GM18517 (cell line): ENCODE results near the gene KRTAP10-4.
"Not testable (repeated sequence)": the region's sequence is repeated elsewhere in the genome, so short reads cannot be mapped to it uniquely, and the experiment has no call there.

Experiments used
- ATAC-seq: cut with Tn5 transposase; IDR thresholded peaks from one replicate; pipeline ENCODE4 v1.9.1; 2021; ENCODE audit warnings: mild to moderate bottlenecking, moderate library complexity; ENCODE audit not compliant: unreplicated experiment

The KRTAP10-4 gene

DNA sequence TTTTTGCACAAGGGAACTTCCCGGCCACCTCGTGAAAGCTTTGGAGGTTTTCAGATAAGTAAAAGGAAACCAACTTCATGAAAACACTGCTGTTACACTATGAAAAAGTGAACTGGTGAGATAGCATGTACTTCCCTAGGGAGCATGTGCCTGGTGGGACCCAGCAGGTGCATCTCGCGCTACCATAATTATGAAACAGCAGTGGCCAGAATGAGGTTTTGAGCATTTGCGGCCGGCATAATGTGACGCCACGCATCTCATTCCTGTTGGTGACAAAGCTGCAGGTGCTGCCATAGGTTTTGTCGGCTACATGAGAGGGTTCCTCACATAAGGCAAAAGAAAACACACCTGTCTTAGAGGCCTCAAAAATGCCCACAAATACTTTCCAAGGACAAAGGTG is 16.6 kb upstream of the KRTAP10-4 start:
- ATAC-seq = no peak

DNA sequence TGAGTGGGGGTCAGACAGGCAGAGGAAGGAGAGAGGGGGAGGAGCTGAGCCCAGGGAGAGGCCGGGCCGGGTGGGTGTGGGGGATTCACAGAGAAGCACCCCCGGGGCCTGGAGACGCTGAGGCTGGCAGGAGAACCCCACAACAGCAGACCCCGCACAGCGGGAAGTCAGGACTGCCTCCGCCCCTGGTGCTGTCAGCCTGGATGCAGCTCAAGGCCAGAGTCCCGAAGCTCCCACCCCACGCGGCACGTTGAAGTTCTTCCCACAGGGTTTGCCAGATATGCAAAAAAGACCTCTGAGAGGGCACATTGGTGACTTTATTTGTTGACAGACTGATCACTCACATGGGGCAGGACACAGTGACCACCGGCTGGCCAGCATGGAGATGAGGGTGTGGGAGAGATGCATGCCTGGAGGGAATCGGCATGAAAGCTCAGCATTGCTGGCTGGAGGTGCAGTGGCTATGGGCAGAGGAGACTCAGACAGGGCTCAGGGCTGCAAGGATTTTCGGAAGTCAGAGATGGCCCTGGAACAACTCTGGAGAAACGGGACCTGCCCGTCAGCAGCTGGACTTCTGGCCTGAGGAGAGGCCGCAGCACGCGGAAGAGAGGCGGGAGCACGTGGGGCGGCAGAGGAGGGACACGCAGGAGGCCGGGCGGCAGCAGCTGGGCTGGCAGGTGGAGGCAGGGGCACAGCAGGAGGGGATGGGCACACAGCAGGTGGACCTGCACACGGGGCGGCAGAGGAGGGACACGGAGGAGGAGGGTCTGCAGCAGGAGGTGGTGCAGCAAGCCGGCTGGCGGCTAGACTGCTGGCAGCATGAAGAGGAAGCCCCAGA is 15.8 kb upstream of the KRTAP10-4 start:
- ATAC-seq = no peak

DNA sequence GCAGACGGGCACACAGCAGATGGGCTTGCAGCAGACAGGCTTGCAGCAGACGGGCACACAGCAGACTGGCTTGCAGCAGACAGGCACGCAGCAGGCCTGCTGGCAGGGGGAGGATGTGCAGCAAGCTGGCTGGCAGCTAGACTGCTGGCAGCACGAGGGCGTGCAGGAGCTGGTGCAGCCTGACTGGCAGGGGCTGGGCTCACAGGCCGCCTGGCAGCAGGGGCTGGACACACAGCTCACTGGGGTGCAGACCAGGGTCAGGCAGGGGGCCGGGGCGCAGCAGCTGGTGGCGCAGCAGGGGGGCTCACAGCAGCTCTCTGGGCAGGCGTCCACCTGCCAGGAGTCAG is 15.2 kb upstream of the KRTAP10-4 start:
- ATAC-seq = not testable (repeated sequence)

DNA sequence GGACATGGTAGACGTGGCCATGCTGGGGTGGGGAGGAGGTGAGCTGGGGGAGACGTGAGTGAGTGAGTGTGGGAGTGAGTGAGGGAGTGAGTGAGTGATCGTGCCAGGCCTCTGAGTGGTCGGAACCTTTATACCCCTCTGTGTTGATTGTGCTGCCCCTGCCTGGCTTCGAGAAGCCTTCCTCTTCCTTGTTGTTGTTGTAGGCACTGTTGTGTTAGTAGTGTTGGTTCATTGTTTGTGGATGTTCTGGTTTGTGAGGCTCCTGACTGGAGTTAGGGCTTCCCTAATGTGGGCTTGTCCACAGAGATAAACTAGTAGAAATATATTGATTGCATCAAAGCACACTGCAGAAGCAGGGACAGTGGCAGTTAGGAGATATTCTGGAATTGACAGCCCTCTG is 14.8 kb upstream of the KRTAP10-4 start, which contains the start of gene KRTAP10-3:
TSS of gene KRTAP10-3 (minus strand) at position 101 of the 400 bp plus-strand sequence. CDS start at position 21, 80 bp downstream.
- no peak for ATAC-seq

DNA sequence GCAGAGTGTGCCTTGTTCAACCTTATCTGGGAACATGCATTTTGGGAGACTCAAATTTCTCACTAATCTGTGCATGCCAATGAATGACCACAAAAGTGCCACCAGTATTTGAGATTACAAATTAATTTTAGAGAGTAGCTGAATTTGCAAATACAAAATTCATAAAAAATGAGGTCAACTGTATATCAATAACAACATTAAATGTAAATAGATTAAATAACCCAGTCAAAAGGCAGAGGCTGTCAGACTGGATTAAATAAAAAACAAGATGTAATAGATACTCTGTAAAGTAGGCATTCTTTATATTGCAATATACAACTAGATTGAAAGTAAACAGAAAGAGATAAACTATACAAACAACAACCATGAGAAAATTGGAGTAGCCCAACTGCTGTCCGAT is 9.4 kb upstream of the KRTAP10-4 start:
- no peak for ATAC-seq

DNA sequence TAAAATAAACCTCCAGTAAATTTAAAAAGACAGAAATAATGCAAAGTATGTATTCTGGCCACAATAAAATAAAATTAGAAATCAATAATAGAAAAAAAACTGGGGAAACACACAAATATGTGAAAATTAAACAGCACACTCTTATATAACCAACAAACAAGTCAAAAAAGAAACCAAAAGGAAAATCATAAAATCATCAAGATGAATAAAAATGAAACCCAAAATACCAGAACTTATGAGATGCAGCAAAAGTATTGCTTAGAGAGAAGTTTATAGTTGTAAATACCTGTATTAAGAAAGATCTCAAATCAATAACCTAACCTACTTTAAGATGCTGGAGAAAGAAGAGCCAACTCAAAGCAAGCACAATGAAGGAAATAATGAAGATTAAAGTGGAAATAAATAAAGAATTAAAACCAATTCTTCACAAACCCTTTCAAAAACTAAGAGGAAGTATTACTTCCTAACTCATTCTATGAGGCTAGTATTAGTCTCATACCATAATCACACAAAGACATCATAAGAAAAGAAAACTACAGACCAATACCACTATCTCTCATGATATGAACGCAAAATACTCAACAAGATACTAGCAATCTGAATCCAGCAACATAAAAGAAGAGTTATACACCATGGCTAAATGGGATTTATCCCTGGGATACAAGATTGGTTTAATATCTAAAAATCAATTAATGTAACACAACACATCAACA is 8.5 kb upstream of the KRTAP10-4 start:
- no peak for ATAC-seq

DNA sequence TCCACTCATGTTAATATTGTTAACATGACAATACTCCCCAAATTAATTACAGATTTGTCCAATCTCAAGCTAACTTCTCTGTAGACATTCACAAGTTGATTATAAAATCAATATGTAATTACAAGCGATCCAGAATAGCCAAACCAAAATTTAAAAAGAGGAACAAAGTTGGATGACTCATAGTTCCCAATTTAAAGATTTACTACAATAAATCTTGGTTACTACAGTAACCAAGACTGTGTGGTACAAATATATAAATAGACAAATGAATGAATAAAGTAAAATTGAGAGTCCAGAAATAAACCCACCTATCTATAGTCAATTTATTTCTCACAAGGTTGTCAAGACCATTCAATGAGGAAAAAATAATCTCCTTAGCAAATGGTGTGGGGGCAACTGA is 7.1 kb upstream of the KRTAP10-4 start:
- ATAC-seq = no peak

DNA sequence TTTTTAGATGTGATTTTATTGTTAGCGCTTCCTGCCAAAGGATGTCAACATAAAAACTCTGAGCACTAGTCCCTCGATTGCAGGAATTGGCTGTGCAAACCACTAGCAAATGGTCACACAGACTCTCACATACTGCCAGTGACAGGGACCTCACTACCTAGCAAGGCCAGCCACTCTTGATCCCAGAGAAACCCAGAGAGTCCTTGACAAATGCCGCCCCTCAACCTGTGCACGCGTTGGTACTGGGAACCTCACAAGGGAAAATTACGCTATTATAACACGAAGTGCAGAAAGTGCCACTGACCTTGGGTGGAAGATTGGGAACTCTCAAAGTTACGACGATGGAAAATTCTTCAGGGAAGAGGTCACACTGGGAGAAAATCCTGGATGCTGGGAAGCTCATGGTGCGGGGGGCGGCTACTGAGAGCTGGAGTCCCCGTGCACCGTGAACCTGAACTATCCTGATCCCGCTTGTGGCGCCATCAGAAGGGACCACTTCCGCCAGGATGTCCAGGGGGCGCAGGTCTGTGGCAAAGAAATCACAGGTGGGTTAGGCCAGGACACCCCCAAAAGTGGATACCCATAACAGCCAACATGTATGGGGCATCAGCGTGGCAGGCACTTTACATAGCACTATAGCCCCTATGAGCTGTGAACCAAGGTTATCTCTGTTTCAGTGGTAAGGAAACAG is 5.9 kb upstream of the KRTAP10-4 start:
- no peak for ATAC-seq

DNA sequence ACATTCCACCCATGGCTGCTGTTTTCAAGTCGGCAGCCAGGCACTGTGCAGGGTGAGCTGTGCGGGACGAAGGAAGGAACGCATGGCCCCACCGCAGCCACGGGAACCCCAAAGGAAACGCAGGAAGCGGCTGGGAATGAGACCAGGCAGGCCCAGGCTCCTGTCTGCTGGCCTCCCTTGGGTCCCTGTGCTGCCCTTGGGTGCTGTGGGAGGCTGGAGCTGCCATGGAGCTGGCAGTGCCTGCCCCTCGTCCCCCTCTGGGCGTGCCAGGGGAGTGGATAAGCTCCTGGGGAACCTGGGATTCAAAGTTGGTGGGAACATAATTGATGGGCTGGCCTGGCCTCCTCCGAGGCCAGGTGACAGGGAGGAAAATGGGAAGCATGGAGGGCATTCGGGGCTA is 5.3 kb upstream of the KRTAP10-4 start:
- no peak for ATAC-seq

DNA sequence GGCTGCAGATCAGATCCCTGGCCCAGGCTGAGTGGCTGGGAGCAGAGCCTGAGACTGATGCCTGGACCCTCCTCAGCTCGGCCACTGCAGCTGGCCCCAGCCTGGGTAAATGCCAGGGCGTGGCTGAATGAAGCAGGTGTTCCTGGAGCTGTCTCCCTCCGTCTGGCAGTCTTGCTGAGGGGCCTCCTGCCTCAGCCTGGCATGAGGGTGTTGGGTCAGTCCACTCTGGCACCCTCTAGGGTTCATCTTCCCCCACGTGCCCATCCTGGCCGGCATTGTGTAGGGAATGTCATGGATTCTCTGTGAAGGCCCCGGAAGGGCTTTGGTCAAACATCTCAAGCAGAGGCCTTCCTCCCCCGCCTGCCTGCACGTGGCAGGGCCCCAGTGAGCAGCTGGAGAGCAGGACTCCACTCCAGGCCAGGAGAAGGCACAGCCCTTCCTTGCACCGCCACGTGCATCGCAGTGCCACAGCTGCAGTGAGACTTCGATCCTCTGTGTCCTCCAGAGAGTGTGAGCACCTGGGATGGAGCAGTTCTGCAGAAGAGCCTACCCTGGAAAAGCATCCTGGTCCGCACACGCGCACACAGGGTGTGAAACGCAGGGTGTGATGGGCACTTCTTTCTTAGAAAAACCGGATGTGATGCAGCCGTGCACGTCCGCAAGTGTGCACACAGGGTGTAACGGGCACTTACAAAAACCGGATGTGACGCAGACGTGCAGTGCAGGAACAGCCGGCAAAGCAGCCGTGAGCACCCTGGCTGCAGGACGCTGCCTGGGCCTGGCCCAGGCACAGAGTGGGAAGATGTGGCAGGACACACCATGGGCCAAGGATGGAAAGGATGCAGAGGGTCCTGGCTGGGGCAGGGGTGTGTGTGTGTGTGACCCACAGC is 4.6 kb upstream of the KRTAP10-4 start:
- no peak for ATAC-seq

DNA sequence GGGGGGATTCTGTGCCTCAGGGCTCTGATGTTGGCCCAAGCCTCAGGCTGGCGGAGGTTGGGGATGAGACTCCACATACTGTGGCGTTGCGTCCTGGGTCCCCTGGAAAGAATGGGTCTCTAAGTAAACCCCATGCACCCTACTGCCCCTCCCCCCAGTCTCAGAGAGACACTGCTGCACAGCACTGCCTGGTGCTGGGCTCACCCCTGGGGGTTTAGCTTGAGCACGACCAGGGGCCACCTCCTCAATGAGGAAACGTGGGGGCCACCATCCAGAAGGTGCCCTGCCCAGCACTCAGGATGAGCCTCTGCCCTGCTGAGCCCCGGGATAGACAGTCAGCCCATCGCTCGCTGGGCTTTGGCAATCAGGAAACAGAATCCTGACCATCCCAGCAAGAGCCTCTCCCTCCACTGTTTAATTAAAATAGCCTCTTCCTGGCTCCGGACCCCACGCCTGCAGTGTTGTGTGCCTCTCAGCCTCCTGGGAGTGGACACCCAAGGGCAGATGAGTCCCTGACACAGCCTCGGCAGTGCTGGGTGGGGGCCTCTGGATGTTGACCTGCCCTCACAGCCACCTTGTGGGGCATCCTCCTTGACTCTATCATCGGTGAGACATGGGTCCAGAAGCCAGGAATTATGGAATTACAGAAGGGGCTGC is 3.5 kb upstream of the KRTAP10-4 start:
- no peak for ATAC-seq

DNA sequence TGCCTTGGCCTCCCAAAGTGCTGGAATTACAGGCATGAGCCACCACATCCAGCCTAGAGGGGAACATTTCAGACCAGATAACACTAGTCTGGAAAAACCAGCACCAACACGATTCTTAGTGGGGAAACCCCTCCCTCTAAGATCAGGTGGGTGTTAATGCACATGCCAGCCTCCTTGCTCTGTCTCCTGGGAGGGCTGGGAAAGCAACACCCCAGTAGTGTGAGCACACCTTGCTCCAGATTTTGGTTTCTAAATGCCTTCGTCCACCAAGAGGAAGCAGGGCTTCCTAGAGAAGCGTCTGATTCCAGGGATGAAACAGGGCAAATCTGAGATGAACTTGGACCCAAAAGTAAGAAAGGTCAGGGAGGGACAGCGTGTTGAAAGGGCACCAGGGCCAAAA is 2.2 kb upstream of the KRTAP10-4 start:
- no peak for ATAC-seq

DNA sequence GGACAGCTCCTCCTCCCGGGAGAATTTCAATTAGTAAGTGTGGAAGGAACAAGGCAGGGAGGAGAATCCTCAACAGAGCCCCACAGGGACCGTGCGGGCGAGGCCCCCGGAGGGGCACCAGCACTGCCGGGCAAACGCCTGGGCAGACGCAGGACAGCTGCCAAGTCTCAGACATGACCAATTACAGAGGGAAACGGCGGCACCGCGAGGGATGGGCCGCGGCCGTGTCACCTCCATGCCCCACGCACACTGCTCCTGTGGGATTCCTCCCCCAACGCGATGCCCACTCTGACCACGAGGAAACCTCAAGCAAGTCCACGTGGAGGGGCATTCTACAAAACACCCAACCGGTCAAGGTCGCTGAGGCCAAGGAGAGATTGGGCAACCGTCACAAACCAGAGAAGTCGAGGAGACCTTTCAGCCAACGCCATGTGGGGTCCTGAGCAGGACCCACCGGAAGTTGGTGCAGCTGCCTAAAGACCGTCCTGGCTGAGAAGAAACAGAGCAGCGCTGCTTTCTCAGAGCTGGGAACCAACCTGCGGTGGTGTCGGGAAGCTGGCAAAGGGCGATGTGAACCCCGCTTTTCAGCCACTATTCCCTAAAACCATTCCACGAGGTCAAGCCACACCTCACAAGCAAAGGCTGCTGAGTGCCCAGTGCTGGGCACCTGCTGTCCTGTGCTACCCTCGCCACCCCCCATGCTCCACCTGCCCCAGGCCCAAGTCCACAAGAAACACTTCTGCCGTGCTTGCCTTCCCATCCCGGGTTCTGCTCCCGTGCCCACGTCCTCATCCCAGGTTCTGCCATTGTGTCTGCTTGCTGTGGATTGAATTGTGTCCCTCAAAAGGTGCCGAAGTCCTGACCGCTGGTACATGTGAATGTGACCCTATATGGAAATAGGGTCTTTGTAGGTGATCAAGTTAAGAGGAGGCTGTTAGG is 1.4 kb upstream of the KRTAP10-4 start:
- ATAC-seq = no peak

DNA sequence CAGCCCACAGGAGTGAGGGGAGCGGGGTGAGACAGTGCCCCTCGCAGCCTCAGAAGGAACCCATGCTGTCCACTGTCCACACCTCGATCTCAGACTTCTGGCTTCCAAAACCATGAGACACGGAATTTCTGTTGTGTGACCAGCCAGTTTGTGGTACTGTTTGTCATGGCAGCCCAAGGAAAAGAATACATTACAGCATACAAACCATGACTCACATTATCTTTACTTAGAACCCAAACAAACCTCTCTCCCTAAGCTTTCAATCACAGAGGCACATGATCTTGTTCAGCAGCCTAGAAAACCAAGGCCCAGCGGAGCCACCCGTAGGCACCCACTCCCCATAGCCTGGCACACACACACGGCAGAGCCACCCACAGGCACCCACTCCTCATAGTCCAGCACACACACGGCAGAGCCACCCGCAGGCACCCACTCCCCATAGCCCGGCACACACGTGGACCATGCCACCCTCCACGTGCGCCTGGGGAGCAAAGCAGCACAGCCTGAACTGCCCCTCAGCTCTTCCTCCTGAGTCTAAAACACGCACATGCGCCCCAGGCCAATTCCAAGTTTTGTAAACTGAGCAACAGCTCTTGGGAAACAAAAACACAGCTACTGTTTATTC is 458 bp upstream of the KRTAP10-4 start:
- no peak for ATAC-seq

DNA sequence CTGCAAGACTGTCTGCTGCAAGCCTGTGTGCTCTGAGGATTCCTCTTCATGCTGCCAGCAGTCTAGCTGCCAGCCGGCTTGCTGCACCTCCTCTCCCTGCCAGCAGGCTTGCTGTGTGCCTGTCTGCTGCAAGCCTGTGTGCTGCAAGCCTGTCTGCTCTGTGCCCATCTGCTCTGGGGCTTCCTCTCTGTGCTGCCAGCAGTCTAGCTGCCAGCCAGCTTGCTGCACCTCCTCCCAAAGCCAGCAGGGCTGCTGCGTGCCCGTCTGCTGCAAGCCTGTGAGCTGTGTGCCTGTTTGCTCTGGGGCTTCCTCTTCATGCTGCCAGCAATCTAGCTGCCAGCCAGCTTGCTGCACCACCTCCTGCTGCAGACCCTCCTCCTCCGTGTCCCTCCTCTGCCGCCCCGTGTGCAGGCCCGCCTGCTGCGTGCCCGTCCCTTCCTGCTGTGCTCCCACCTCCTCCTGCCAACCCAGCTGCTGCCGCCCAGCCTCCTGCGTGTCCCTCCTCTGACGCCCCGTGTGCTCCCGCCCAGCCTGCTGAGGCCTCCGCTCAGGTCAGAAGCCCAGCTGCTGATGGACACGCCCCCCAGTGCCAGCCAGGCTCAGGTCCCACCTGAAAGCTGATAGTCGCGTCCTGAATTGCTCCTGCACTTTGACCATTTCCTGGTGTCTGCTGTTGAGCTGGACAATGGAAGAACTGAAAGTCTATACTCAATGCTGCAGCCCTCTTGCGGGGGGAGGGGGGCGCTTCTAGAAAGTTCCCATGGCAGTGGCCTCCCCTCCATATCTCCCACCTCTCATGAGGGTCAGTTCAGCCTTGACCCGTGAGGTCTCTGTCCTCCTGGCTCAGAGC is 1.2 kb downstream of the KRTAP10-4 start:
- ATAC-seq = no peak

DNA sequence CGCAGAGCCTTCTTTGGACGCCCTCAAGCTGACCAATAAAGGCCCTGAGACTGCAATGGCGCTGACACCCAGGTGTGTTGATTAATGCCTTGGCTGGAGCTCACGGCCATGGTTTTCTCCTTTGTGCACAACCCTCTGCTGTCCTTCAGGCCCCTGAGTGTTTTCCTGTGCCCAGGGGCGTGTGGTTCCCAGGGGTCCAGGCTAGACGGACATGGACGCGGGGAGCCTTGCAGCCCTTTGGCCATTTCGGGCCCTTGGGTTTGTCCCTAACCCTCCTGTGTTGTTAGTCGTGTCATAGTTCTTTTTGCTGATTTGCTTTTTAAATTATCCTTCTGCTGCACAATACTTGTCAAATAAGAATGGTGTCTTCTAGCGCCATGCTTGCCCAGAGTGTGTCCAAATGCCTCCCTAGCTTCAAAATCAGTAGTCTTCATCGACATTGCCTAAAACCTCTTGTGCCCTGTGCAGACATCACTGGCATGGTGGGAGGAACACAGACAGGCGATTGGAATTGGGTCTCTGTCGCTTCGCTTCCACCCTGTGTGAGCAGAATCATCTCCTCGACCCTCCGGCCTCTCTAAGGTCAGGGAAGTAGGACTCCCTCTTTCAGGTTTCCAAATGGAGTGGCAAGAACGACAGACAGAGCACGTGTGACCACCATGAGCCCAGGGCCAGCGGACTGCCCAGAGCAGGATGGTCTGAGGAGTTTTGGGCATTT is 1.9 kb downstream of the KRTAP10-4 start:
- ATAC-seq = no peak

DNA sequence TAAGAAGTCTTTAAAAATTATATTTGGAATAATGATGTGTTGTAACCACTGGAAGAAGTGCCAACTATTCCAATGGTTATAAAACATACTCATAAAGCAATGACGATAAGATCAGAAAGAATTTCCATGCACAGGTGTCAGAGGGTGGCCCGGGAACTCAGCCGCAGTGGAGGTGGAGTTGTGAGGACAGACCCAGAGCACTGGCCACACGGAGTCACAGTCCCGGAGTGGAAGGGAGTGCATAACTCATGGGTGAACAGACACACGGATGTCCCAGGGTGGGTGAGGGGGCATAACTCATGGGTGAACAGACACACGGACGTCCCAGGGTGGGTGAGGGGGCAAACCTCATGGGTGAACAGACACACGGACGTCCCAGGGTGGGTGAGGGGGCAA is 2.5 kb downstream of the KRTAP10-4 start:
- no peak for ATAC-seq
